ENCODE measurements around the gene DYNLT1. TPM values are rescaled to one million over a fixed set of nuclear protein-coding genes. Genes with fewer than 3 reads are reported as not detected.

DYNLT1 gene
- total and polyA plus RNA-seq, 9 of the 15 experiments (the other 6 are each of a cell fraction or from before 2014, with no cell fraction given) = 42.2 to 583 (median 127) TPM

- Histone ChIP-seq H3K79me2 (ENCODE audit: control insufficient read depth, insufficient read depth, low read length) (no peaks in the 10 kb centered on the region), H3K4me3 (no peak overlapping the region), H3K4me1 (replicated peaks in 1 of 2; ENCODE audit: control insufficient read depth in 2 of 2, insufficient read depth in 2 of 2, low read length in 2 of 2) (no peaks in the 10 kb centered on the region), H4K20me1 (replicated peaks; ENCODE audit: control insufficient read depth, insufficient read depth, low read length) (no peaks in the 10 kb centered on the region), H3K9ac (ENCODE audit: insufficient read depth in 1 of 2, low read depth in 2 of 2, low read length in 2 of 2) (no peak overlapping the region), H2AFZ (ENCODE audit: low read depth, low read length) (no peak overlapping the region), H3K27me3 (ENCODE audit: control insufficient read depth in 2 of 2, insufficient read depth in 2 of 2, low read length in 2 of 2) (peaks cover 24 to 50% of the 10 kb centered on the region in 2 experiments), H3K9me1 (ENCODE audit: control insufficient read depth, insufficient read depth, low read length) (no peaks in the 10 kb centered on the region), H3K27ac (ENCODE audit: extremely low read depth, low read depth, low read length) (no peak overlapping the region), H3K4me2 (ENCODE audit: insufficient read depth, low read length) (no peak overlapping the region), H3K36me3 (ENCODE audit: control insufficient read depth, insufficient read depth, low read length) (no peaks in the 10 kb centered on the region), H3K9me3 (replicated peaks; ENCODE audit: control insufficient read depth, insufficient read depth, low read depth, low read length) (no peaks in the 10 kb centered on the region)
- ChIA-PET CTCF (ENCODE audit: low intra/inter-chr PET ratio) (no interaction called here), POLR2A (interaction anchor here (1.4 kb wide), 1 partner anchor 10 kb away, joined by 4 read pairs; no protein-coding TSS in a partner anchor)
- in situ Hi-C loops (cut with MboI) (loop anchor here (25.0 kb wide), 1 partner anchor 432 kb away; no protein-coding TSS in a partner anchor), intact Hi-C loops (cut with micrococcal nuclease) (no loop called here)
- DNase-seq (ENCODE audit: extremely low read depth in 1 of 4, low spot score in 3 of 4) = no peak
- BruUV-seq (replicated peaks) = no TSS peak
- ATAC-seq = no peak
- WGBS (ENCODE audit: insufficient coverage, low coverage, missing lambda C conversion rate) = 6% methylated on average over 5 of the region's 6 CpGs
- no peak for TF ChIP-seq ZNF780A (CRISPR knock-in tag; IDR thresholded peaks at IDR 0.05)
- no peak for TF ChIP-seq ZNF589 (CRISPR knock-in tag; IDR thresholded peaks at IDR 0.05; ENCODE audit: low read depth)
- TF ChIP-seq SAFB2 (IDR thresholded peaks at IDR 0.05; ENCODE audit: borderline replicate concordance, low read depth, low read length, severe bottlenecking) = no peak
- no peak for TF ChIP-seq ZNF586 (CRISPR knock-in tag; conservative IDR thresholded peaks at IDR 0.05)
- no peak for TF ChIP-seq COPS2 (conservative IDR thresholded peaks at IDR 0.05)
- TF ChIP-seq CEBPG (CRISPR knock-in tag; IDR thresholded peaks at IDR 0.05) = no peak
- no peak for TF ChIP-seq CEBPG (tag; conservative IDR thresholded peaks at IDR 0.05 in 1 of 2, IDR thresholded peaks at IDR 0.05 in 1 of 2)
- TF ChIP-seq XRCC4 (IDR thresholded peaks at IDR 0.05; ENCODE audit: extremely low read depth, insufficient read depth, insufficient read length) = no peak
- TF ChIP-seq HDAC8 (tag; IDR thresholded peaks at IDR 0.05) = no peak
- no peak for TF ChIP-seq FOSL1 (tag; conservative IDR thresholded peaks at IDR 0.05)
- TF ChIP-seq ZNF778 (CRISPR knock-in tag; IDR thresholded peaks at IDR 0.05) = no peak
- TF ChIP-seq RBM34 (IDR thresholded peaks at IDR 0.05; ENCODE audit: borderline replicate concordance, insufficient read depth, low read length) = no peak
- TF ChIP-seq E2F6 (IDR thresholded peaks at IDR 0.05; ENCODE audit: borderline replicate concordance in 1 of 2, extremely low read depth in 1 of 2, insufficient read depth in 1 of 2, insufficient read length in 1 of 2, low read depth in 1 of 2, low read length in 1 of 2, poor library complexity in 1 of 2, severe bottlenecking in 1 of 2) = no peak
- TF ChIP-seq ZBTB34 (CRISPR knock-in tag; IDR thresholded peaks at IDR 0.05) = no peak
- TF ChIP-seq ZNF699 (CRISPR knock-in tag; IDR thresholded peaks at IDR 0.05; ENCODE audit: insufficient replicate concordance) = no peak
- FAIRE-seq = no peak
Measured at GRCh38 chr6:158680481-158680880, 35.9 kb upstream of the DYNLT1 start.
